Transverse colon (tissue), 4 donors: Measurements from ENCODE around the gene SCTR. TPM values are rescaled to one million over a fixed set of nuclear protein-coding genes. Genes with fewer than 3 reads are reported as not detected.

Source experiments
- DNase-seq: peaks from one replicate; pipeline ENCODE4 v3.0.0-alpha.2; 2019
- H3K27ac ChIP-seq, 4 donors: fragments of 200-600 bp; sonication (generic); 2 replicates each; pipeline ENCODE4 v1.5.1; 2016 to 2018; ENCODE audit warnings: inconsistent platforms in 4 of 4
- H3K27me3 ChIP-seq: fragments of 200-600 bp; sonication (generic); 2 replicates; pipeline ENCODE4 v1.5.1; 2017; ENCODE audit warnings: inconsistent platforms
- H3K36me3 ChIP-seq, 4 donors: fragments of 200-600 bp; sonication (generic); 2 replicates each; pipeline ENCODE4 v1.5.1; 2017 to 2019; ENCODE audit warnings: inconsistent platforms in 4 of 4
- H3K4me1 ChIP-seq, 4 donors: fragments of 200-600 bp; sonication (generic); 2 replicates each; pipeline ENCODE4 v1.5.1; 2017 to 2020; ENCODE audit warnings: inconsistent platforms in 4 of 4
- H3K4me3 ChIP-seq, 4 donors: fragments of 200-600 bp; sonication (generic); 1 replicate in 1 of 4; 2 replicates in 3 of 4; pipeline versions ENCODE4 v1.5.1 to v1.6.1; 2017 to 2019; ENCODE audit warnings: inconsistent platforms in 4 of 4
- H3K9me3 ChIP-seq, 2 donors: fragments of 200-600 bp; sonication (generic); 2 replicates each; pipeline ENCODE4 v1.5.1; 2017 to 2019; ENCODE audit warnings: inconsistent platforms in 2 of 2
- CTCF ChIP-seq, 5 experiments: fragments of 200-600 bp in 3 of 5; fragments of 450-650 bp in 2 of 5; sonication (generic) in 3 of 5; IDR thresholded peaks; 1 replicate in 2 of 5; 2 replicates in 3 of 5; pipeline ENCODE4 v1.5.1; 2016 to 2017; ENCODE audit warnings: antibody characterized with exemption in 5 of 5, inconsistent platforms in 3 of 5, mild to moderate bottlenecking in 2 of 5, moderate library complexity in 1 of 5
- EP300 ChIP-seq: sonication (generic); formaldehyde crosslinking; IDR thresholded peaks from one replicate; pipeline ENCODE4 v1.6.1; 2017; ENCODE audit warnings: antibody characterized with exemption, low read depth
- POLR2A ChIP-seq: fragments of 450-650 bp; IDR thresholded peaks from one replicate; pipeline ENCODE4 v1.6.1; 2016; ENCODE audit warnings: antibody characterized with exemption, mild to moderate bottlenecking, moderate library complexity
- POLR2AphosphoS5 ChIP-seq, 3 donors: sonication (generic); formaldehyde crosslinking; IDR thresholded peaks; one replicate each; pipeline ENCODE4 v1.6.1; 2016; ENCODE audit warnings: antibody characterized with exemption in 3 of 3
- WGBS, 2 donors: methylation state at CpG; one replicate each; pipeline ENCODE4 v1.1.5; 2018; ENCODE audit warnings: low coverage in 1 of 2; 5-methylcytosine and 5-hydroxymethylcytosine counted together
- in situ Hi-C, 4 donors: fragments of 200-750 bp; cut with MboI; loops; one replicate each; pipeline versions ENCODE4 v1.15.0 to v1.15.1; 2017; ENCODE audit warnings: low sequenced_read_pairs in 3 of 4, low pct_ligation_motif_present in 1 of 4, low pct_unique_long_range_greater_than_20kb in 1 of 4
- intact Hi-C: fragments of 100-400 bp; cut with DNase I; formaldehyde crosslinking; loops from one replicate; pipeline ENCODE4 v1.15.1; 2023; ENCODE audit warnings: low total_unique reads
- total RNA-seq, 4 donors: library from RNA; depleted of rRNA; stranded (reverse); fragments of >200 nt; gene quantifications; one replicate each; pipeline ENCODE4 v1.1.0, GENCODE V29; 2016

Gene SCTR
- total RNA-seq, 4 donors from 2014 or later, result not detected

- no peak overlapping the region for H3K27ac ChIP-seq
- in situ Hi-C loops, result loop anchor here in 1 of 4 donors (25.0 kb wide), 1 partner anchor 246 kb away; no protein-coding TSS in a partner anchor
- intact Hi-C loops, result no loop called here
- H3K9me3 ChIP-seq, result no peaks in the 10 kb centered on the region
- no peak for TF ChIP-seq CTCF (IDR thresholded peaks at IDR 0.05)
- TF ChIP-seq POLR2A, result no peak
- TF ChIP-seq EP300, result no peak
- TF ChIP-seq POLR2AphosphoS5 (IDR thresholded peaks at IDR 0.05), result no peak
- no peak for DNase-seq
- 71 to 88% methylated on average over 3 to 4 of the region's 4 CpGs for WGBS, 2 donors
- H3K4me1 ChIP-seq, result peaks cover 0 to 24% (median 6%) of the 10 kb centered on the region in 4 donors
- no peak overlapping the region for H3K4me3 ChIP-seq
- no peaks in the 10 kb centered on the region for H3K36me3 ChIP-seq
- H3K27me3 ChIP-seq, result no peaks in the 10 kb centered on the region
Observed at GRCh38 chr2:119416299-119416923, 107.9 kb downstream of the SCTR start.

- TF ChIP-seq EP300, result no peak
- no peak for TF ChIP-seq POLR2AphosphoS5 (IDR thresholded peaks at IDR 0.05)
- no peak for TF ChIP-seq CTCF (IDR thresholded peaks at IDR 0.05)
- TF ChIP-seq POLR2A, result no peak
- Histone ChIP-seq H3K9me3 (no peaks in the 10 kb centered on the region), H3K36me3 (no peaks in the 10 kb centered on the region), H3K27me3 (no peaks in the 10 kb centered on the region), H3K27ac (no peak overlapping the region), H3K4me3 (no peak overlapping the region), H3K4me1 (peaks cover 0 to 18% (median 2%) of the 10 kb centered on the region in 4 donors)
- intact Hi-C loops, result no loop called here
- 70 to 83% methylated on average over 1 of the region's 1 CpG for WGBS, 2 donors
- in situ Hi-C loops, result loop anchor here in 1 of 4 donors (25.0 kb wide), 1 partner anchor 247 kb away; no protein-coding TSS in a partner anchor
- no peak for DNase-seq
Observed at GRCh38 chr2:119415630-119416029, 108.7 kb downstream of the SCTR start.

GRCh38 chr2:119414894-119415293 is 109.4 kb downstream of the SCTR start:
- H3K4me1 ChIP-seq, result peaks cover 0 to 12% (median 0%) of the 10 kb centered on the region in 4 donors
- TF ChIP-seq POLR2A (no peak), CTCF (IDR thresholded peaks at IDR 0.05) (no peak), EP300 (no peak), POLR2AphosphoS5 (IDR thresholded peaks at IDR 0.05) (no peak)
- 72 to 76% methylated on average over 3 of the region's 3 CpGs for WGBS, 2 donors
- H3K27me3 ChIP-seq, result no peaks in the 10 kb centered on the region
- no peak overlapping the region for H3K4me3 ChIP-seq
- no peak overlapping the region for H3K27ac ChIP-seq
- intact Hi-C loops (no loop called here), in situ Hi-C loops (loop anchor here in 2 of 4 donors (5.0 to 25.0 kb wide), 2 partner anchors 62 to 247 kb away; no protein-coding TSS in a partner anchor)
- no peaks in the 10 kb centered on the region for H3K36me3 ChIP-seq
- no peaks in the 10 kb centered on the region for H3K9me3 ChIP-seq
- DNase-seq, result no peak

GRCh38 chr2:119409506-119409905 is 114.8 kb downstream of the SCTR start:
- Histone ChIP-seq H3K4me1 (peaks cover 0 to 9% (median 2%) of the 10 kb centered on the region in 4 donors), H3K9me3 (no peaks in the 10 kb centered on the region), H3K4me3 (no peak overlapping the region), H3K27ac (no peak overlapping the region), H3K27me3 (no peaks in the 10 kb centered on the region), H3K36me3 (no peaks in the 10 kb centered on the region)
- TF ChIP-seq CTCF (IDR thresholded peaks at IDR 0.05), result no peak
- TF ChIP-seq EP300, result no peak
- no peak for TF ChIP-seq POLR2A
- TF ChIP-seq POLR2AphosphoS5 (IDR thresholded peaks at IDR 0.05), result no peak
- intact Hi-C loops (loop anchor here (10.0 kb wide), 1 partner anchor 245 kb away; no protein-coding TSS in a partner anchor), in situ Hi-C loops (loop anchor here in 3 of 4 donors (5.0 to 25.0 kb wide), 3 partner anchors 58 to 253 kb away; no protein-coding TSS in a partner anchor)
- DNase-seq, result no peak
- 57 to 59% methylated on average over 4 of the region's 4 CpGs for WGBS, 2 donors
